Measurements from ENCODE around the gene MYL12A.

MYL12A gene

DNA sequence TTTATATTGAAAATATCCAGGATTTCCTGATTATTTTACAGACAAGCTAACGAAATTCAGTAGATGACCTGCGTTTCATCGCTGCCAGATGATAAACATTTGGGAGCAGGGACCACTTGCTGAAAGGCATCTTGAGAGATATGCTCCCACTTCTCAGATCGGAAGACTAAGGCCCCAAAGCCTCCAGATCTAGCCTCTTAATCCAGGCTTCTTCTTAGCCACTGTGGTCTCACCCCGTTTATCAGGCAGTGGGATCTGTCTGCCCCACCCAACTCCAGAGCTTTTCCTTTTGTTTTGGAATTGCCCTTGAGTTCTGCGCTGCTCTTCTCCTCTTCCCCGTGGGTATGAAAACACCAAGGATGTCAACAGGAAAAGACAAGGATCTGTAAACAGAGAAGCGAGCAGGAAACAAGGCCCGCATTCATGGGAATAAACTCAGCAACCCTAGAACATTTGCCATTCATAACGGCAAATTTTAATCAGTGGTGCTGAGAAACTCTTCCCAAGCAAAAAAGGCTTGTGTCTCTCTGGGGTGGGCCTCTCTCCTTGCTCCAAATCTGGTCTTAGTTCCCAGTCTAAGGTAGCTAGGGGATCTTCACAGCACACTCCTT is 35.8 kb downstream of the MYL12A start:
- no peak for DNase-seq (ENCODE audit: low read depth)

DNA sequence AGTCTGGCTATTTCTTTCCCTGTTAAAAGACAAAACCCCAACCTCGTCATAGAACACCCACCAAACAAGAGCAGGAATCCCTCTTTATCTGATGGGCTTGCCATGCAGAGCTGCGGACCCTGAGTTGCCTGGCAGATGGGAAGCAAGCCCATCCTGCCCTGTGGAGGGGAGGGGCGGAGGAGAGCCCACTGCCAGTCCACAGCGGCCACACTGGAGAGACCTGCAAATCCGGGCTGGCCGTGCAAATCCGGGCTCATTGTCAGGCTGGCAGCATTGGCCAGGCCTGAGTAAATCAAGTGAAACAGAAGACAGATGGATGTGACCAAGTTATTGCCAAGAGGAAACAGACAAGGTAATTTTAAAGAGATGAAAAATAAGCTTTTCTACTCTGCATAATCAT is 36.3 kb downstream of the MYL12A start:
- no peak for DNase-seq (ENCODE audit: low read depth)

DNA sequence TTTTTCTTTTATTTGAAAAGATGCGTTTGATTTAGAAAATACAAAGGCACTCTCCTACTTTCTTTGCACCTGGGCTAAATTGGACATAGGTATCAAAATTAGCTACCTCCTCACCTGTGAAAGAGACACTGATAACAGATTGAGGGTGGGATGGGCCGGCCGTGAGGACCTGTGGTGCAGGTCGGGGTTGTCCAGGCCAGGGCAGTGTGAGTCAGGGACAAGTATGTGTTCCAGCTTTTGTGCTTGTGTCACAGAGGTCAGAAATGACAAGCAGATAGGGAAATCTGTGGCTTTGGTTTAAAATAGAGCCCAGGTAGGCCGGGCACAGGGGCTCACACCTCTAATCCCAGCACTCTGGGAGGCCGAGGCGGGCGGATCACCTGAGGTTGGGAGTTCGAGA is 36.9 kb downstream of the MYL12A start:
- no peak for DNase-seq (ENCODE audit: low read depth)

DNA sequence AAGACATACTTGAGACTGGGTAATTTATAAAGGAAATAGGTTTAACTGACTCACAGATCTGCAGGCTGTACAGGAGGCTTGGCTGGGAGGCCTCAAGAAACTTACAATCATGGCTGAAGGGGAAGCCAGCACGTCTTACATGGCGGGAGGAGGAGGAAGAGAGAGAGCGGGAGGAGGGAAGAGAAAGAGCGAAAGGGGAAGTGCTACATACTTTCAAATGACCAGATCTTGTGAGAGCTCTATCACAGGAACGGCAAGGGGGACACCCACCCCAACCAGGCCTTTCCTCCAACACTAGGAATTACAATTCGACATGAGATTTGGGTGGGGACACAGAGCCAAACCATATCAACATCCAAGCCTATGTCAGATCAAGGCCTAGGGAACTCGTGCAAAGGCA is 38.6 kb downstream of the MYL12A start:
- no peak for DNase-seq (ENCODE audit: low read depth)

DNA sequence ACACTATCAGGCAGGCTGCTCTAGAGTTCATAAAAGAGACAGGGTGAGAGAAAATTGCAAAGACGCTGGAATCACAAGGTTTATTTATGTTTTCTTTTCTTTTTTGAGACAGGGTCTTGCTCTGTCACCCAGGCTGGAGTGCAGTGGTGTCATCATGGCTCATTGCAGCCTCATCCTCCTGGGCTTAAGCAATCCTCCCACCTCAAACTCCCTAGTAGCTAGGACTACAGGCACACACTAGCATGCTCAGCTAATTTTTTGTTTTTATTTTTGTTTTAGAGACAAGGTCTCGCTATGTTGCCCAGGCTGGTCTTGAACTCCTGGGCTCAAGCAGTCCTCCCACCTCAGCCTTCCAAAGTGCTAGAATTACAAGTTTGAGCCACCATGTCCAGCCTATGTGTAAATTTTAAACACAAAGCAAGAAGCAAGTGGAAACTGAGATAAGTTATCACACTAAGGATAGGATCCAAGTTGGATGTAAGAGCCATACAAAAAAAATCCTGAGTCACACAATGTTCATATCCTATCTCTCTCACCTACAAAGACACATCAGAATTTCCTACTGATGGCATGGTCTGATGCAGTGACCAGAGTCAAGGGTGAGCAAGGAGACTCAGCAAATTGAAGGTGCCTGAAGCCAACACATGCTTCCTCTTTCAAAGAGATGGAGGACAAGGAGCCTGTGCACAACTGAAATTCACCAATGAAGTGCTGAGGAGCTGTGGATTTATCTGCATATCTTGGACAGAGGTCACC is 45.8 kb downstream of the MYL12A start:
- no peak for DNase-seq (ENCODE audit: low read depth)

DNA sequence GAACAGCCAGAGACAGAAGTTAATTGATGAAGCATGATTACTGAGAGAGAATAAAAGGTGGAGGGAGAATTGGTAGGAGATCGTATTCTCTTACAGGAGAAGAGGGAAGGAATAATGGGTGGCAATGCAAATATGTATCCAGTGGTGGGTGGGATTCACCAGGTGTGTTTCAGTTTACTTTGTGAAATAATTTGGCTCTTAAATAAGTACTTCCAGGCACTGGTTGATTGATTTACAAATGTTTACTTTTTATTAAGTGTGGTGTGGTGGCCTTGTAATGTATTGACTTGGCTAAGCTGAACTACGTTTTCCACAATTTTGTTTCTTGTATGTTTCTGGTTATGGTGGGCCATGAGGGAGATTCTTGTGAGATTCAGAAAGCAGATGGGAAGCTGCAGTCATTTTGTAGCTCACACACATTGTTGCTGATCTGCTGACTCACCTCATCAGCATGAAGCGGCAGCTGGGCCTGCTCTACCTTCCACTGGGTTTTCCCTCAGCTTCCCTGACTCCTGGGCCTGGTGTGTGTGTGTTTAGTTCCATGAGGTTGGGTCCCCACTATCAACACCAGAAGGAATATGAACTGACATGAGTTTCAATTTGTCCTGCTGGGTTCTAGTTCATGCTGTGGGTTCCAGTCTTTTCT is 47.0 kb downstream of the MYL12A start:
- no peak for DNase-seq (ENCODE audit: low read depth)

DNA sequence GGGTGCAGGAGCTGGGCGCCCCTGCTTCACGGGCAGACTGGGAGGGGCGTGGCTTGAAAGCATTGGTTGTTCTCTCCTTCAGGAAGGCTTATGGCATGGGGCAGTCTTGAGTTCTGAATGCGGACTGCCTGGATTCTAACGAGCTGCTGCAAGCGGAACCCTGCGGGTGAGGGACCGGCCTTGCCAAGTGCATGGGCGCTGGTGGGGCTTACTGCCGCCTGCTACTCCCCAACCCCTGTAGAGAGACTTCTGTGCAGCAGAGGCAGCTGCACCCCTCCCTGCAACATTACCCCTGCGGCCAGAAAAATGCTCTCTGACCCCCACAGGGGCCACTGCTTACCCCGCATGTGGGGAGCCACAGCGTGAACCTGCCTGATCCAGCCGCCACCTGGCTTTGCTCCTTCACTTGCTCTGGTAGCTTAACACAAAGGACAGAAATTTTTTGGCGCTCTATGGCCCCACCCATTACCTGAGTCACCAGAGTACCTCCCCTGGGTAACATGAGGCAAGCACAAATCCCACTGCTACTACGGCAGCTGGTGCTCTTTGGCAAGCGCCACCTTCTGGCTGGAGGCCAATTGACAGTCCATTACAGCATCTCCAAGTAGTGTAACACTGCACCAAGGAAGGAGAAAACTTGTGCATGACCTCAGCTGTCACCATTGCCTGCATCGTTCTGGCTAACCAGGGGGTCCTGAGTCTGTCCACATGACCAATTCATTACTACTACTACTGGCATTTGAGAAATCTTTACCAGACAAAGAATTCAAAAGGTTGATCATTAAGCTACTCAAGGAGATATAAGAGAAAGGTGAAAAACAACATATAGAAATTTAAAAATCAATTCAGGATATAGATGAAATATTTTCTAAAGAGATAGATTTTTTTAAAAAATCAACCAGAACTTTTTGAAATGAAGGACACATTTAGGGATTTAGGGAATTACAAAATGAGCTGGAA is 49.7 kb downstream of the MYL12A start:
- DNase-seq (ENCODE audit: low read depth) = peak; percentile 86

DNA sequence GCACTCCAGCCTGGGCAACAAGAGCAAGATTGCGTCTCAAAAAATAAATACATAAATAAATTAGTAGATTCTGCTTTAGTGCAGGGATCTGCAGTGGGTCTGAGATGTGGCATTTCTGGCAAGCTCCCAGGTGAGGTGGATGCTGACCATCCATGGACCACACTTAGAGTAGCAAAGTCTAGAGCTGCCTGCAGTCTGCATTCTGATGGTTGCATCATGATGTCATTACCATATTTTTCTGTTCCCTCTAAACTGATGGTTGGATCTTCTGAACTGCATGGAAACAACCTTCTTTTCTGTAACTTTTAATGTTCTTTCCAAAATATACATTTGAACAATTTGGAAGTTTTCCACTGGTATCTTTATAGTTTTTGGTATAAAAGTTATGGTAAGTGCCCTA is 57.2 kb downstream of the MYL12A start:
- DNase-seq (ENCODE audit: low read depth) = no peak

DNA sequence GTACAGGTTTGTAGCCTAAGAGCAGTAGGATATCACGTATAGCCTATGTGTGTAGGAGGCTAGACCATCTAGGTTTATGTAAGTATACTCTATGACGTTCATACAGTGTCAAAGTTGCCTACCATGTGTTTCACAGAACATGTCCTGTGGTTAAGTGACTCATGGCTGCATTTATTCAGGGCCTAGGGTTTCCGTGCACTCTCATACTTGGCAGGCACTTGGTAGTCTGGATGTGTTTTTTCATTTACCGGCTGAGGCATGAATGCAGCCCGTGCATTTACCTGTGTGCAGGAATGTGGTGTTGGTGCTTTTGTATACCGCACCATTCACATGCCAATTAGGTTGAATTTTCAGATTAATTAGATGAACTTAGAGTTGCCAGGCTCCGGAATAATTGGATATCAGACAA is 57.8 kb downstream of the MYL12A start:
- DNase-seq (ENCODE audit: low read depth) = peak; percentile 31
